HepG2 (cell line): ENCODE results near the gene SLC10A1. TPM values are rescaled to one million over a fixed set of nuclear protein-coding genes. Genes with fewer than 3 reads are reported as not detected.
A peak's percentile ranks its signal among the peaks of the same experiment; 100 is the strongest.

Source experiments
- CBFB ChIP-seq: sonication (generic); formaldehyde crosslinking; IDR thresholded peaks from 2 replicates; pipeline ENCODE4 v1.4.0; 2020; ENCODE audit warnings: missing genetic modification reagents
- CBX1 ChIP-seq: IDR thresholded peaks from one replicate; pipeline ENCODE4 v1.6.1; 2016; ENCODE audit warnings: antibody characterized with exemption, low read depth
- CBX5 ChIP-seq: sonication (generic); formaldehyde crosslinking; IDR thresholded peaks from 2 replicates; pipeline ENCODE4 v1.4.0; 2020; ENCODE audit warnings: missing genetic modification reagents, borderline replicate concordance
- CENPT ChIP-seq: sonication (generic); formaldehyde crosslinking; IDR thresholded peaks from 2 replicates; pipeline ENCODE4 v1.8.0; 2022; ENCODE audit warnings: low read depth, mild to moderate bottlenecking, moderate library complexity, missing genetic modification reagents
- EED ChIP-seq: sonication (generic); formaldehyde crosslinking; IDR thresholded peaks from 2 replicates; pipeline ENCODE4 v1.5.0; 2020; ENCODE audit warnings: mild to moderate bottlenecking, missing genetic modification reagents
- FOSL1 ChIP-seq: sonication (generic); formaldehyde crosslinking; IDR thresholded peaks from 2 replicates; pipeline ENCODE4 v1.9.0; 2021; ENCODE audit warnings: missing genetic modification reagents, borderline replicate concordance
- HHEX ChIP-seq: IDR thresholded peaks from 2 replicates; pipeline ENCODE4 v1.6.1; 2016; ENCODE audit warnings: control low read depth
- HNRNPH1 ChIP-seq: fragments of 200-400 bp; formaldehyde crosslinking; optimal IDR thresholded peaks from 2 replicates; pipeline ENCODE3; 2017; ENCODE audit warnings: mild to moderate bottlenecking, low read depth, low read length
- KLF9 ChIP-seq: IDR thresholded peaks from 2 replicates; pipeline ENCODE4 v1.6.1; 2016; ENCODE audit warnings: low read depth
- NFKBIZ ChIP-seq: IDR thresholded peaks from 2 replicates; pipeline ENCODE4 v1.6.1; 2018; ENCODE audit warnings: missing genetic modification reagents, missing compliant biosample characterization
- RCOR2 ChIP-seq: IDR thresholded peaks from 2 replicates; pipeline ENCODE4 v1.6.1; 2016; ENCODE audit warnings: missing biosample characterization, missing genetic modification reagents
- SCMH1 ChIP-seq: sonication (generic); formaldehyde crosslinking; IDR thresholded peaks from 2 replicates; pipeline ENCODE4 v1.9.0; 2021; ENCODE audit warnings: missing genetic modification reagents, mild to moderate bottlenecking, borderline replicate concordance
- SOX13 ChIP-seq, 3 experiments: fragments of 450-650 bp in 1 of 3; sonication (generic) in 1 of 3; formaldehyde crosslinking in 1 of 3; IDR thresholded peaks in 2 of 3; conservative IDR thresholded peaks in 1 of 3; 2 replicates each; pipeline versions ENCODE4 v1.5.0 to v1.6.1; 2016 to 2020; ENCODE audit warnings: antibody characterized with exemption in 1 of 3, mild to moderate bottlenecking in 1 of 3, missing compliant biosample characterization in 1 of 3, missing genetic modification reagents in 1 of 3, moderate library complexity in 1 of 3
- SOX6 ChIP-seq, 2 experiments: fragments of 450-650 bp in 1 of 2; sonication (generic) in 1 of 2; formaldehyde crosslinking in 1 of 2; IDR thresholded peaks; 2 replicates each; pipeline versions ENCODE4 v1.4.0 to v1.6.1; 2017 to 2020; ENCODE audit warnings: antibody characterized with exemption in 1 of 2, mild to moderate bottlenecking in 1 of 2, missing genetic modification reagents in 1 of 2
- SRSF1 ChIP-seq: fragments of 200-400 bp; formaldehyde crosslinking; optimal IDR thresholded peaks from 2 replicates; pipeline ENCODE3; 2017; ENCODE audit warnings: mild to moderate bottlenecking, low read depth, low read length, moderate library complexity
- ZNF256 ChIP-seq: sonication (generic); formaldehyde crosslinking; conservative IDR thresholded peaks from 2 replicates; pipeline ENCODE4 v1.4.0; 2020; ENCODE audit warnings: missing genetic modification reagents
- ZNF501 ChIP-seq: sonication (generic); formaldehyde crosslinking; IDR thresholded peaks from 2 replicates; pipeline ENCODE4 v1.5.1; 2020; ENCODE audit warnings: mild to moderate bottlenecking, moderate library complexity, missing genetic modification reagents
- ZSCAN22 ChIP-seq: sonication (generic); formaldehyde crosslinking; IDR thresholded peaks from 2 replicates; pipeline ENCODE4 v1.4.0; 2020; ENCODE audit warnings: mild to moderate bottlenecking, missing genetic modification reagents
- polyA plus RNA-seq, 8 experiments: library from polyadenylated mRNA; depleted of rRNA in 3 of 8; stranded (reverse) in 7 of 8; unstranded in 1 of 8; fragments of >200 nt; fragmentation: Illumina TruSeq in 4 of 8; extraction: Trizol in 4 of 8; gene quantifications; 2 replicates each; pipeline versions ENCODE4 v1.2.1 to v1.2.3, GENCODE V29; 2011 to 2016; ENCODE audit warnings: low read depth in 4 of 8, missing spikeins in 1 of 8, mixed read lengths in 1 of 8; ENCODE audit not compliant: insufficient read depth in 1 of 8
- total RNA-seq, 5 experiments: library from RNA; depleted of rRNA; stranded (reverse); fragments of >200 nt; fragmentation: Illumina TruSeq; extraction: Trizol; gene quantifications; 2 replicates each; pipeline ENCODE4 v1.2.3, GENCODE V29; 2016; ENCODE audit warnings: low read depth in 1 of 5
- TF ChIP-seq, protein P1 (sequence below): IDR thresholded peaks from 2 replicates; pipeline ENCODE4 v1.4.0; 2020; ENCODE audit warnings: mild to moderate bottlenecking, missing genetic modification reagents
- TF ChIP-seq, protein P2 (sequence below): sonication (generic); formaldehyde crosslinking; IDR thresholded peaks from 2 replicates; pipeline ENCODE4 v1.8.1; 2023; ENCODE audit warnings: mild to moderate bottlenecking, inconsistent platforms, moderate library complexity, missing genetic modification reagents, borderline replicate concordance
- TF ChIP-seq, protein P3 (sequence below): sonication (generic); formaldehyde crosslinking; IDR thresholded peaks from 2 replicates; pipeline ENCODE4 v1.9.0; 2021; ENCODE audit warnings: missing genetic modification reagents, borderline replicate concordance

Gene SLC10A1
- total and polyA plus RNA-seq, 2 of the 13 experiments (the other 11 are each of a cell fraction or from before 2014, with no cell fraction given): 0.17 TPM; not detected in 1

DNA sequence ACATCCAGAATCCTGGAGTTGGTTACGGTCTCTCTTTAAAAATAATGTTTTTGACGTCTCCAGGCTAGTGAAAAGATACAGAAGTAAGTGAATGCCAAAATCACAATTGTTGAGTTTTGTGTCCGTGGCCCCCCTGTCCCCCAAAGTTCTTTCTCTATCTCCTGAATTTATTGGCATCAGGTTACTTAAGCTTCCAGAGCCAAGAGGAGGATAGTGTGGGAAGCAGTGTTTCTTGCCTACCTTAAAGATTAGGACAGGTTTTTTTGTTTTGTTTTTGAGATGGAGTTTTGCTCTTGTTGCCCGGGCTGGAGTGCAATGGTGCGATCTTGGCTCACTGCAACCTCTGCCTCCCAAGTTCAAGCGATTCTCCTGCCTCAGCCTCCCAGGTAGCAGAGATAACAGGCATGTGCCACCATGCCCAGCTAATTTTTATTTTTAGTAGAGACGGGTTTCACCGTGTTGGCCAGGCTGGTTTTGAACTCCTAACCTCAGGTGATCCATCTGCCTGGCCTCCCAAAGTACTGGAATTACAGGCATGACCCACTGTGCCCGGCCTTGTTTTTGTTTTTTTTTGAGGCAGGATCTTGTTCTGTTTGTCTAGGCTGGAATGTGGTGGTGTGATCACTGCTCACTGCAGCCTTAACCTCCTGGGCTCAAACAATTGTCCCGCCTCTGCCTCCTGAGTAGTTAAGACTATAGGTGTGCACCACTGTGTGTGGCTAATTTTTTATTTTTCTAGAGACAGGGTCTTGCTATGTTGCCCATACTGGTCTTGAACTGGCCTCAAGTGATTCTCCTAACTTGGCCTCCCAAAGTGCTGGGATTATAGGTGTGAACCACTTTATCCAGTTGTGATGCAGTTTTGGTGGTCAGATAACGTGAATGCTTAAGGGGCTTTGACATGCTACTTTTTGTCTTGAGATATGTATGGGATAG, 24.7 kb downstream of the SLC10A1 start (continued):
- TF ChIP-seq, protein P1, sequence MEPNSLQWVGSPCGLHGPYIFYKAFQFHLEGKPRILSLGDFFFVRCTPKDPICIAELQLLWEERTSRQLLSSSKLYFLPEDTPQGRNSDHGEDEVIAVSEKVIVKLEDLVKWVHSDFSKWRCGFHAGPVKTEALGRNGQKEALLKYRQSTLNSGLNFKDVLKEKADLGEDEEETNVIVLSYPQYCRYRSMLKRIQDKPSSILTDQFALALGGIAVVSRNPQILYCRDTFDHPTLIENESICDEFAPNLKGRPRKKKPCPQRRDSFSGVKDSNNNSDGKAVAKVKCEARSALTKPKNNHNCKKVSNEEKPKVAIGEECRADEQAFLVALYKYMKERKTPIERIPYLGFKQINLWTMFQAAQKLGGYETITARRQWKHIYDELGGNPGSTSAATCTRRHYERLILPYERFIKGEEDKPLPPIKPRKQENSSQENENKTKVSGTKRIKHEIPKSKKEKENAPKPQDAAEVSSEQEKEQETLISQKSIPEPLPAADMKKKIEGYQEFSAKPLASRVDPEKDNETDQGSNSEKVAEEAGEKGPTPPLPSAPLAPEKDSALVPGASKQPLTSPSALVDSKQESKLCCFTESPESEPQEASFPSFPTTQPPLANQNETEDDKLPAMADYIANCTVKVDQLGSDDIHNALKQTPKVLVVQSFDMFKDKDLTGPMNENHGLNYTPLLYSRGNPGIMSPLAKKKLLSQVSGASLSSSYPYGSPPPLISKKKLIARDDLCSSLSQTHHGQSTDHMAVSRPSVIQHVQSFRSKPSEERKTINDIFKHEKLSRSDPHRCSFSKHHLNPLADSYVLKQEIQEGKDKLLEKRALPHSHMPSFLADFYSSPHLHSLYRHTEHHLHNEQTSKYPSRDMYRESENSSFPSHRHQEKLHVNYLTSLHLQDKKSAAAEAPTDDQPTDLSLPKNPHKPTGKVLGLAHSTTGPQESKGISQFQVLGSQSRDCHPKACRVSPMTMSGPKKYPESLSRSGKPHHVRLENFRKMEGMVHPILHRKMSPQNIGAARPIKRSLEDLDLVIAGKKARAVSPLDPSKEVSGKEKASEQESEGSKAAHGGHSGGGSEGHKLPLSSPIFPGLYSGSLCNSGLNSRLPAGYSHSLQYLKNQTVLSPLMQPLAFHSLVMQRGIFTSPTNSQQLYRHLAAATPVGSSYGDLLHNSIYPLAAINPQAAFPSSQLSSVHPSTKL: peak; percentile 18; the same call in 1 of the 2 replicates
- TF ChIP-seq HNRNPH1: no peak
- TF ChIP-seq CBFB: no peak
- TF ChIP-seq FOSL1 (CRISPR knock-in tag): no peak
- TF ChIP-seq, protein P2, sequence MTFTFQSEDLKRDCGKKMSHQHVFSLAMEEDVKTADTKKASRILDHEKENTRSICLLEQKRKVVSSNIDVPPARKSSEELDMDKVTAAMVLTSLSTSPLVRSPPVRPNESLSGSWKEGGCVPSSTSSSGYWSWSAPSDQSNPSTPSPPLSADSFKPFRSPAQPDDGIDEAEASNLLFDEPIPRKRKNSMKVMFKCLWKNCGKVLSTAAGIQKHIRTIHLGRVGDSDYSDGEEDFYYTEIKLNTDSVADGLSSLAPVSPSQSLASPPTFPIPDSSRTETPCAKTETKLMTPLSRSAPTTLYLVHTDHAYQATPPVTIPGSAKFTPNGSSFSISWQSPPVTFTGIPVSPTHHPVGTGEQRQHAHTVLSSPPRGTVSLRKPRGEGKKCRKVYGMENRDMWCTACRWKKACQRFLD: no peak
- TF ChIP-seq HHEX: no peak
- TF ChIP-seq CBX5 (CRISPR knock-in tag): no peak
- TF ChIP-seq CENPT: no peak
- no peak for TF ChIP-seq RCOR2
- no peak for TF ChIP-seq CBX1
- no peak for TF ChIP-seq EED
- no peak for TF ChIP-seq ZNF256
- TF ChIP-seq SOX6 (IDR thresholded peaks at IDR 0.05): no peak
- TF ChIP-seq SOX6 (CRISPR knock-in tag; IDR thresholded peaks at IDR 0.05): peak; percentile 28; the same call in 1 of the 2 replicates
- no peak for TF ChIP-seq ZSCAN22 (CRISPR knock-in tag)
- no peak for TF ChIP-seq NFKBIZ (CRISPR knock-in tag)
- TF ChIP-seq, protein P3, sequence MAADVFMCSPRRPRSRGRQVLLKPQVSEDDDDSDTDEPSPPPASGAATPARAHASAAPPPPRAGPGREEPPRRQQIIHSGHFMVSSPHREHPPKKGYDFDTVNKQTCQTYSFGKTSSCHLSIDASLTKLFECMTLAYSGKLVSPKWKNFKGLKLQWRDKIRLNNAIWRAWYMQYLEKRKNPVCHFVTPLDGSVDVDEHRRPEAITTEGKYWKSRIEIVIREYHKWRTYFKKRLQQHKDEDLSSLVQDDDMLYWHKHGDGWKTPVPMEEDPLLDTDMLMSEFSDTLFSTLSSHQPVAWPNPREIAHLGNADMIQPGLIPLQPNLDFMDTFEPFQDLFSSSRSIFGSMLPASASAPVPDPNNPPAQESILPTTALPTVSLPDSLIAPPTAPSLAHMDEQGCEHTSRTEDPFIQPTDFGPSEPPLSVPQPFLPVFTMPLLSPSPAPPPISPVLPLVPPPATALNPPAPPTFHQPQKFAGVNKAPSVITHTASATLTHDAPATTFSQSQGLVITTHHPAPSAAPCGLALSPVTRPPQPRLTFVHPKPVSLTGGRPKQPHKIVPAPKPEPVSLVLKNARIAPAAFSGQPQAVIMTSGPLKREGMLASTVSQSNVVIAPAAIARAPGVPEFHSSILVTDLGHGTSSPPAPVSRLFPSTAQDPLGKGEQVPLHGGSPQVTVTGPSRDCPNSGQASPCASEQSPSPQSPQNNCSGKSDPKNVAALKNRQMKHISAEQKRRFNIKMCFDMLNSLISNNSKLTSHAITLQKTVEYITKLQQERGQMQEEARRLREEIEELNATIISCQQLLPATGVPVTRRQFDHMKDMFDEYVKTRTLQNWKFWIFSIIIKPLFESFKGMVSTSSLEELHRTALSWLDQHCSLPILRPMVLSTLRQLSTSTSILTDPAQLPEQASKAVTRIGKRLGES (CRISPR knock-in tag): no peak
- TF ChIP-seq ZNF501: 0 out of 2 replicates have a peak, but pooled peaks have one; percentile 45
- TF ChIP-seq SCMH1 (CRISPR knock-in tag): no peak
- no peak for TF ChIP-seq SOX13 (IDR thresholded peaks at IDR 0.05)
- peak in 1 of 2 experiments; percentile 48; a peak in 1 of 4 replicates for TF ChIP-seq SOX13 (CRISPR knock-in tag; conservative IDR thresholded peaks at IDR 0.05 in 1 of 2, IDR thresholded peaks at IDR 0.05 in 1 of 2)
- TF ChIP-seq SRSF1: no peak
- TF ChIP-seq KLF9 (CRISPR knock-in tag): no peak
